ENCODE data around the gene ACBD6.

The ACBD6 gene

DNA sequence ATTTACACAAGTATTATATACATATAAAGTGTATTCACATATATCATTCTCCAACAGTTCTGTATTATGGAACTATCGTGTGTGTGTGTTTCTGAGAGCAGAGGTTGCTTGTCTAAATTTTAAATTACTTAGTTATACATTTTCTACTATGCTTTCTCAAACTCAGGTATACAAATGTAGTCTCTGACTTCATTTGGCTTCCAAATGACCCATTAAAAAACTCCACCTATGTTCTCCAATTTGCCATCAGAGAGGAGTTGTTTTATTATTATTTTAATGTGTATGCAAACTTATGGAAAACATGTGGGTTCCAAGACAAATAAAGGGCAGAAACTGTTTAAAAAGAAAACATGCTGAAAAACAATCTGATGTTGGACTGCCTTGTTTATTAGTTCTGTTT lies 131.8 kb downstream of the ACBD6 start:
- no peak overlapping the region for H3K4me3 ChIP-seq
- H3K36me3 ChIP-seq (ENCODE audit: insufficient read depth, low read length): no peaks in the 10 kb centered on the region
- no peak for DNase-seq (ENCODE audit: low read depth, low spot score)
- TF ChIP-seq FOXP2 (optimal IDR thresholded peaks at IDR 0.05; ENCODE audit: control extremely low read depth, extremely low read length, insufficient read depth): no peak
- no peak for TF ChIP-seq POLR2AphosphoS5 (IDR thresholded peaks at IDR 0.05; ENCODE audit: borderline replicate concordance, low read depth, low read length)
- TF ChIP-seq EZH2 (IDR thresholded peaks at IDR 0.05): no peak
- H3K9me3 ChIP-seq (ENCODE audit: low read depth, low read length): no peaks in the 10 kb centered on the region
- no peak overlapping the region for H3K27ac ChIP-seq
- no peak overlapping the region for H3K9ac ChIP-seq (ENCODE audit: insufficient read length)

DNA sequence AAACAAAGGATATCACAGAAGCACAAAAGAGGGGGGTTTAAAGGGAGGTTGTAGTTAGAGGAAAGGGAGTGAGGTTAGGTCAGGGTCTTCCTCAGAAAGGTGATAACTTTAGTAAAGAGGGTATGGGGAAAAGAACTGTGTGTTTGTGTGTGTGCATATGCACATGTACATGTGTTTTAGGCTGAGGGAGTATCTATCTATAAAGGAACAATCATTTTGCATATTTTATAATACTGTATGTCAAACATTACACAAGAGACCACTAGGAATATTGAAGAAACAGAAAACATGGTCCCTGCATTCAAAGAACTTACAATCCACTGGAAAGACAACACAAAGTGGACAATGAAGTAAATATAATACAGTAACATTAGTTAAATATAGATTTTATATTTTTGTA lies 132.2 kb downstream of the ACBD6 start:
- Histone ChIP-seq H3K36me3 (ENCODE audit: insufficient read depth, low read length) (no peaks in the 10 kb centered on the region), H3K9me3 (ENCODE audit: low read depth, low read length) (no peaks in the 10 kb centered on the region), H3K9ac (ENCODE audit: insufficient read length) (no peak overlapping the region), H3K4me3 (no peak overlapping the region), H3K27ac (no peak overlapping the region)
- no peak for DNase-seq (ENCODE audit: low read depth, low spot score)
- no peak for TF ChIP-seq EZH2 (IDR thresholded peaks at IDR 0.05)
- no peak for TF ChIP-seq POLR2AphosphoS5 (IDR thresholded peaks at IDR 0.05; ENCODE audit: borderline replicate concordance, low read depth, low read length)
- TF ChIP-seq FOXP2 (optimal IDR thresholded peaks at IDR 0.05; ENCODE audit: control extremely low read depth, extremely low read length, insufficient read depth): no peak

GRCh38 chr1:180369061-180369460 lies 133.3 kb downstream of the ACBD6 start:
- Histone ChIP-seq H3K9ac (ENCODE audit: insufficient read length) (no peak overlapping the region), H3K36me3 (ENCODE audit: insufficient read depth, low read length) (no peaks in the 10 kb centered on the region), H3K27ac (no peak overlapping the region), H3K9me3 (ENCODE audit: low read depth, low read length) (no peaks in the 10 kb centered on the region), H3K4me3 (no peak overlapping the region)
- TF ChIP-seq POLR2AphosphoS5 (IDR thresholded peaks at IDR 0.05; ENCODE audit: borderline replicate concordance, low read depth, low read length): no peak
- no peak for DNase-seq (ENCODE audit: low read depth, low spot score)

DNA sequence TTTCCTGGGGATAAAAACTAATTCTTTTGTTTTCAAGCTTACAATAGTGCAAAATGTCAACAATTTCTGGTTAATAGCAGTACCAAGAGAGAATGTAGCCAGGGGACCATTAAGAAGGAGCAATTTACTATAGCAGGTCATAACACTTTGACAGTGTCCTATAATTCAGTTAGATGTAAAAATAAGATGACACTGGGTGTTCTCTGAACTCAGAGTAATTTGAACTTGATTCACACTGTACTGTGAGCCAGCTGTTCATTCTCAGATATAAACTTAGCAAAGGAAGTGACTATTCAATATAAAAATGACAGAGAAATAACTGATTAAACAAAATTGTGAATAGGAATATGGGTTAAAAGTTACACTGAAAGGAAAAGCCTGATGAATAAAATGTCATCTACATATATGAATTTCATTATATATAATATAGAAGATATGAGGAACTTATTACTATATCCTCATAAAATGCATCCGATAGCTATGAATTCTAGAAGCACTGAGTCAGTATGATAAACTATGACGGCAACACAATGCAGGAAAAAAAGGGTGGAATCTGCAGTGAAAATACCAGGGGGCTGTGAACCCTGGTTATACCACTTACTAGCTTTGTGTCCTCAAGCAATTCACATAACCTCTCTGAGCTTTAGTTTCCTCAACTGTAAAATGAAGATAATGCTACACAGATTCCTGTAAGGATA lies 135.9 kb downstream of the ACBD6 start:
- H3K36me3 ChIP-seq (ENCODE audit: insufficient read depth, low read length): no peaks in the 10 kb centered on the region
- H3K27ac ChIP-seq: no peak overlapping the region
- H3K9ac ChIP-seq (ENCODE audit: insufficient read length): no peak overlapping the region
- H3K9me3 ChIP-seq (ENCODE audit: low read depth, low read length): no peaks in the 10 kb centered on the region
- DNase-seq (ENCODE audit: low read depth, low spot score): no peak
- no peak for TF ChIP-seq POLR2AphosphoS5 (IDR thresholded peaks at IDR 0.05; ENCODE audit: borderline replicate concordance, low read depth, low read length)
- no peak for TF ChIP-seq EZH2 (IDR thresholded peaks at IDR 0.05)
- TF ChIP-seq FOXP2 (optimal IDR thresholded peaks at IDR 0.05; ENCODE audit: control extremely low read depth, extremely low read length, insufficient read depth): no peak
- no peak overlapping the region for H3K4me3 ChIP-seq

- no peak overlapping the region for H3K27ac ChIP-seq
- H3K36me3 ChIP-seq (ENCODE audit: insufficient read depth, low read length): no peaks in the 10 kb centered on the region
- no peak overlapping the region for H3K9ac ChIP-seq (ENCODE audit: insufficient read length)
- TF ChIP-seq POLR2AphosphoS5 (IDR thresholded peaks at IDR 0.05; ENCODE audit: borderline replicate concordance, low read depth, low read length) (no peak), FOXP2 (optimal IDR thresholded peaks at IDR 0.05; ENCODE audit: control extremely low read depth, extremely low read length, insufficient read depth) (no peak), EZH2 (IDR thresholded peaks at IDR 0.05) (no peak)
- no peak overlapping the region for H3K4me3 ChIP-seq
- no peaks in the 10 kb centered on the region for H3K9me3 ChIP-seq (ENCODE audit: low read depth, low read length)
- no peak for DNase-seq (ENCODE audit: low read depth, low spot score)
Observed at GRCh38 chr1:180365039-180365438, 137.3 kb downstream of the ACBD6 start.

- H3K9me3 ChIP-seq (ENCODE audit: low read depth, low read length): no peaks in the 10 kb centered on the region
- no peak for TF ChIP-seq POLR2AphosphoS5 (IDR thresholded peaks at IDR 0.05; ENCODE audit: borderline replicate concordance, low read depth, low read length)
- TF ChIP-seq EZH2 (IDR thresholded peaks at IDR 0.05): no peak
- no peak for TF ChIP-seq FOXP2 (optimal IDR thresholded peaks at IDR 0.05; ENCODE audit: control extremely low read depth, extremely low read length, insufficient read depth)
- H3K9ac ChIP-seq (ENCODE audit: insufficient read length): no peak overlapping the region
- no peak overlapping the region for H3K4me3 ChIP-seq
- no peak for DNase-seq (ENCODE audit: low read depth, low spot score)
- no peak overlapping the region for H3K27ac ChIP-seq
- H3K36me3 ChIP-seq (ENCODE audit: insufficient read depth, low read length): no peaks in the 10 kb centered on the region
Observed at GRCh38 chr1:180363246-180363995, 139.0 kb downstream of the ACBD6 start.

DNA sequence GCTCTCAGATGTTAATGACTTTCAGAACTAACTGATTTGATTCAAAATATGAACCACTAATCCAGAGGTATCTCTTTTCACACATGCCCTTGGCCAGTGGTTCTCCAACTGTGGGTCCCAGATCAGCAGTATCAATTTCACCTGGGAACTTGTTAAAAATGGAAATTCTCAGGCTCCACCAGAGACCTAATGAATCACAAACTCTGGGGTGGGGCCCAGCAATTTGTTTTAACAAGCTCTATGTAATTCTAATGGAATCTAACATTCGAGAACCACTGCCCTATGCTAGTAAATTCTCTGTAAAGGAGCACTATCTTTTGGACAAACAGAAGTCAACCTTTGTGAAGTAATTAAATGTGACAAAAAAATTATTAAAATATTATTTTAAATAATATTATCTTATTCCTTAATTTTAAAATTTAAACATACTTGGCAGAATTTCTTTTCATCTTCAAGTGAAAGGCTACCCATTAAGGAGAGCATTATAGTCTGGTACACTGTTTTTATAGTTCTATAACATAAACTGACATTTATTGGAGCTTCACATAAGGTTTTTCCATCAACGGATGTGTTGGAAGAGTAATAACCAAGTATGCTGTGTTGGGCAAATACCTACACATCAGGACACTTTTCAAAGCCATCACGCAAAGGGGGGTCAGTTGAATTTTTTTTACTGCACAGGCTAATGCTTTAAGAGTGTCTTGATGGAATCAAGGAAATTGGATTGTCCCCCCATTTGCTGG lies 141.9 kb downstream of the ACBD6 start:
- H3K4me3 ChIP-seq: no peak overlapping the region
- no peak overlapping the region for H3K27ac ChIP-seq
- no peaks in the 10 kb centered on the region for H3K36me3 ChIP-seq (ENCODE audit: insufficient read depth, low read length)
- DNase-seq (ENCODE audit: low read depth, low spot score): no peak
- H3K9ac ChIP-seq (ENCODE audit: insufficient read length): no peak overlapping the region
- no peaks in the 10 kb centered on the region for H3K9me3 ChIP-seq (ENCODE audit: low read depth, low read length)
- no peak for TF ChIP-seq POLR2AphosphoS5 (IDR thresholded peaks at IDR 0.05; ENCODE audit: borderline replicate concordance, low read depth, low read length)
- no peak for TF ChIP-seq FOXP2 (optimal IDR thresholded peaks at IDR 0.05; ENCODE audit: control extremely low read depth, extremely low read length, insufficient read depth)
- TF ChIP-seq EZH2 (IDR thresholded peaks at IDR 0.05): no peak

GRCh38 chr1:180358649-180359048 lies 143.7 kb downstream of the ACBD6 start:
- TF ChIP-seq POLR2AphosphoS5 (IDR thresholded peaks at IDR 0.05; ENCODE audit: borderline replicate concordance, low read depth, low read length) (no peak), FOXP2 (optimal IDR thresholded peaks at IDR 0.05; ENCODE audit: control extremely low read depth, extremely low read length, insufficient read depth) (no peak), EZH2 (IDR thresholded peaks at IDR 0.05) (no peak)
- DNase-seq (ENCODE audit: low read depth, low spot score): no peak
- Histone ChIP-seq H3K9ac (ENCODE audit: insufficient read length) (no peak overlapping the region), H3K27ac (peak overlapping the region; percentile 25; the same call in 1 of the 2 replicates), H3K9me3 (ENCODE audit: low read depth, low read length) (no peaks in the 10 kb centered on the region), H3K36me3 (ENCODE audit: insufficient read depth, low read length) (no peaks in the 10 kb centered on the region), H3K4me3 (no peak overlapping the region)
